HEK293 (cell line): ENCODE data around the gene CWC25.

Source experiments
- CTCF ChIA-PET: fragments of 350-600 bp; formaldehyde crosslinking; extraction: SDS; loops from one replicate; lab custom pipeline; 2021; ENCODE audit warnings: antibody characterized with exemption; lab: Yijun Ruan, JAX
- POLR2A ChIA-PET: fragments of 300-600 bp; formaldehyde crosslinking; extraction: SDS; loops from one replicate; lab custom pipeline; 2020; ENCODE audit warnings: antibody characterized with exemption, inconsistent platforms; lab: Yijun Ruan, JAX
- H3K27ac ChIP-seq: fragments of 200-500 bp; sonication (Bioruptor generic); 2 replicates; pipeline ENCODE4 v1.5.1; 2014; ENCODE audit warnings: low read depth, low read length, control low read depth, inconsistent platforms; ENCODE audit errors: extremely low read depth
- H3K36me3 ChIP-seq, 2 experiments: fragments of 200-500 bp in 1 of 2; sonication (Bioruptor generic) in 1 of 2; 1 replicate in 1 of 2; 2 replicates in 1 of 2; pipeline ENCODE4 v1.5.1; 2014 to 2017; ENCODE audit warnings: inconsistent platforms in 2 of 2, low read length in 2 of 2; ENCODE audit not compliant: control insufficient read depth in 2 of 2, insufficient read depth in 1 of 2
- H3K4me1 ChIP-seq: fragments of 200-500 bp; sonication (Bioruptor generic); 2 replicates; pipeline ENCODE4 v1.5.1; 2014; ENCODE audit warnings: mild to moderate bottlenecking, low read length, inconsistent platforms; ENCODE audit not compliant: control insufficient read depth, insufficient read depth
- H3K4me3 ChIP-seq: 2 replicates; pipeline ENCODE4 v1.5.1; 2011; ENCODE audit warnings: low read depth, mild to moderate bottlenecking, control low read depth, low read length, moderate library complexity
- H3K9me3 ChIP-seq: fragments of 200-500 bp; sonication (Bioruptor generic); 2 replicates; pipeline ENCODE4 v1.5.1; 2014; ENCODE audit warnings: low read depth, low read length, inconsistent platforms; ENCODE audit not compliant: control insufficient read depth, insufficient read depth
- FEZF1 ChIP-seq: fragments of 450-650 bp; formaldehyde crosslinking; IDR thresholded peaks from 2 replicates; pipeline ENCODE4 v1.5.1; 2016; ENCODE audit warnings: missing biosample characterization, missing genetic modification characterization
- HOXA7 ChIP-seq: sonication (generic); formaldehyde crosslinking; IDR thresholded peaks from 2 replicates; pipeline ENCODE4 v1.8.1; 2022; ENCODE audit warnings: missing genetic modification reagents, borderline replicate concordance
- KLF10 ChIP-seq: fragments of 450-650 bp; IDR thresholded peaks from 2 replicates; pipeline ENCODE4 v1.5.1; 2018; ENCODE audit warnings: missing biosample characterization, mild to moderate bottlenecking, missing genetic modification characterization
- KLF8 ChIP-seq: fragments of 450-650 bp; formaldehyde crosslinking; IDR thresholded peaks from 2 replicates; pipeline ENCODE4 v1.5.1; 2016; ENCODE audit warnings: missing biosample characterization, missing genetic modification characterization
- KLF9 ChIP-seq: fragments of 450-650 bp; formaldehyde crosslinking; IDR thresholded peaks from 2 replicates; pipeline ENCODE4 v1.5.1; 2016; ENCODE audit warnings: missing biosample characterization, missing genetic modification characterization, low read depth
- OSR2 ChIP-seq: fragments of 450-650 bp; formaldehyde crosslinking; IDR thresholded peaks from 2 replicates; pipeline ENCODE4 v1.5.1; 2016; ENCODE audit warnings: missing biosample characterization, missing genetic modification characterization
- PATZ1 ChIP-seq: fragments of 450-650 bp; formaldehyde crosslinking; IDR thresholded peaks from 2 replicates; pipeline ENCODE4 v1.5.1; 2016; ENCODE audit warnings: missing biosample characterization, missing genetic modification characterization
- PRDM1 ChIP-seq: fragments of 450-650 bp; formaldehyde crosslinking; IDR thresholded peaks from 2 replicates; pipeline ENCODE4; 2016; ENCODE audit warnings: missing biosample characterization, missing genetic modification characterization
- TCF7L2 ChIP-seq: IDR thresholded peaks from 2 replicates; pipeline ENCODE4 v1.6.1; 2011; ENCODE audit warnings: low read depth, mild to moderate bottlenecking, inconsistent platforms, low read length, moderate library complexity, borderline replicate concordance
- ZBTB11 ChIP-seq: fragments of 450-650 bp; formaldehyde crosslinking; conservative IDR thresholded peaks from 2 replicates; pipeline ENCODE4 v1.5.1; 2016; ENCODE audit warnings: low read depth, missing biosample characterization, missing genetic modification characterization
- ZBTB17 ChIP-seq: fragments of 450-650 bp; formaldehyde crosslinking; IDR thresholded peaks from 2 replicates; pipeline ENCODE4 v1.5.1; 2016; ENCODE audit warnings: missing biosample characterization, missing genetic modification characterization
- ZFP37 ChIP-seq: fragments of 450-650 bp; formaldehyde crosslinking; IDR thresholded peaks from 2 replicates; pipeline ENCODE4 v1.5.1; 2016; ENCODE audit warnings: missing biosample characterization, missing genetic modification characterization
- ZFP41 ChIP-seq: fragments of 450-650 bp; formaldehyde crosslinking; IDR thresholded peaks from 2 replicates; pipeline ENCODE4 v1.5.1; 2016; ENCODE audit warnings: missing biosample characterization, missing genetic modification characterization, borderline replicate concordance
- ZFP69B ChIP-seq: fragments of 450-650 bp; formaldehyde crosslinking; IDR thresholded peaks from 2 replicates; pipeline ENCODE4 v1.5.1; 2016; ENCODE audit warnings: missing biosample characterization, missing genetic modification characterization
- ZNF10 ChIP-seq: fragments of 450-650 bp; formaldehyde crosslinking; IDR thresholded peaks from 2 replicates; pipeline ENCODE4 v1.5.1; 2017; ENCODE audit warnings: missing biosample characterization, missing genetic modification characterization
- ZNF16 ChIP-seq: fragments of 450-650 bp; formaldehyde crosslinking; IDR thresholded peaks from 2 replicates; pipeline ENCODE4 v1.5.1; 2016; ENCODE audit warnings: low read depth, missing biosample characterization, missing genetic modification characterization
- ZNF184 ChIP-seq: fragments of 450-650 bp; IDR thresholded peaks from 2 replicates; pipeline ENCODE4 v1.5.1; 2018; ENCODE audit warnings: missing biosample characterization, mild to moderate bottlenecking, missing genetic modification characterization
- ZNF302 ChIP-seq: fragments of 450-650 bp; formaldehyde crosslinking; IDR thresholded peaks from 2 replicates; pipeline ENCODE4 v1.5.1; 2016; ENCODE audit warnings: missing biosample characterization, missing genetic modification characterization, low read depth
- ZNF394 ChIP-seq: fragments of 450-650 bp; formaldehyde crosslinking; IDR thresholded peaks from 2 replicates; pipeline ENCODE4 v1.5.1; 2016; ENCODE audit warnings: missing biosample characterization, missing genetic modification characterization, mild to moderate bottlenecking, moderate library complexity, borderline replicate concordance
- ZNF423 ChIP-seq: fragments of 450-650 bp; formaldehyde crosslinking; IDR thresholded peaks from 2 replicates; pipeline ENCODE4 v1.5.1; 2016; ENCODE audit warnings: missing biosample characterization, missing genetic modification characterization
- ZNF449 ChIP-seq: fragments of 450-650 bp; formaldehyde crosslinking; IDR thresholded peaks from 2 replicates; pipeline ENCODE4 v1.5.1; 2017; ENCODE audit warnings: missing biosample characterization, mild to moderate bottlenecking, missing genetic modification characterization, moderate library complexity
- ZNF48 ChIP-seq: fragments of 450-650 bp; formaldehyde crosslinking; IDR thresholded peaks from 2 replicates; pipeline ENCODE4 v1.5.1; 2016; ENCODE audit warnings: missing biosample characterization, missing genetic modification characterization
- ZNF529 ChIP-seq: fragments of 450-650 bp; formaldehyde crosslinking; IDR thresholded peaks from 2 replicates; pipeline ENCODE4 v1.5.1; 2017; ENCODE audit warnings: missing genetic modification characterization, missing biosample characterization; ENCODE audit not compliant: insufficient replicate concordance
- ZNF600 ChIP-seq: fragments of 450-650 bp; formaldehyde crosslinking; IDR thresholded peaks from 2 replicates; pipeline ENCODE4 v1.5.1; 2016; ENCODE audit warnings: missing biosample characterization, missing genetic modification characterization
- ZNF624 ChIP-seq: fragments of 450-650 bp; formaldehyde crosslinking; IDR thresholded peaks from 2 replicates; pipeline ENCODE4 v1.5.1; 2017; ENCODE audit warnings: missing biosample characterization, missing genetic modification characterization
- ZNF639 ChIP-seq: fragments of 450-650 bp; formaldehyde crosslinking; IDR thresholded peaks from 2 replicates; pipeline ENCODE4 v1.5.1; 2016; ENCODE audit warnings: missing biosample characterization, missing genetic modification characterization
- ZNF76 ChIP-seq: fragments of 450-650 bp; formaldehyde crosslinking; IDR thresholded peaks from 2 replicates; pipeline ENCODE4; 2016; ENCODE audit warnings: low read depth, missing biosample characterization, missing genetic modification characterization, borderline replicate concordance
- ZNF776 ChIP-seq: fragments of 450-650 bp; formaldehyde crosslinking; IDR thresholded peaks from 2 replicates; pipeline ENCODE4 v1.5.0; 2017; ENCODE audit warnings: missing biosample characterization, missing genetic modification characterization, borderline replicate concordance

CWC25 gene

GRCh38 chr17:38752308-38753070 is 72.6 kb downstream of the CWC25 start, which contains the start of gene PSMB3:
PSMB3 (plus strand) TSS chr17:38752741; CDS start chr17:38752827, 86 bp downstream.
- peak within 1 kb of the TSS; percentile 66 for H3K27ac ChIP-seq
- peaks cover 11% of the 10 kb centered on the region for H3K4me1 ChIP-seq
- ChIA-PET CTCF (interaction anchor here (0.6 to 1.4 kb wide), 10 partner anchors 9 to 446 kb away, joined by 3 to 7 read pairs (median 5); no protein-coding TSS in a partner anchor), POLR2A (interaction anchor here (0.7 to 2.8 kb wide), 16 partner anchors 9 to 448 kb away, joined by 3 to 20 read pairs (median 4); partner anchors contain the start of genes LASP1, MLLT6, RPL19 and RPL23)
- H3K9me3 ChIP-seq = no peaks in the 10 kb centered on the region
- peak within 1 kb of the TSS; percentile 78 for H3K4me3 ChIP-seq
- peaks cover 37 to 38% of the 10 kb centered on the region in 2 experiments for H3K36me3 ChIP-seq
- TF ChIP-seq ZNF16 (tag by site-specific recombination) (no peak), OSR2 (peak; percentile 9; the same call in 1 of the 2 replicates), ZBTB11 (tag by site-specific recombination) (peak; percentile 93), ZNF394 (tag by site-specific recombination) (peak; percentile 22; the same call in 1 of the 2 replicates), ZNF302 (tag by site-specific recombination) (no peak), ZFP41 (tag by site-specific recombination) (no peak), ZNF529 (tag by site-specific recombination) (no peak), FEZF1 (tag by site-specific recombination) (no peak), KLF10 (tag by site-specific recombination) (no peak), ZNF624 (tag by site-specific recombination) (no peak), PATZ1 (tag by site-specific recombination) (0 out of 2 replicates have a peak, but pooled peaks have one; percentile 5), HOXA7 (CRISPR knock-in tag) (no peak), ZNF10 (tag by site-specific recombination) (0 out of 2 replicates have a peak, but pooled peaks have one; percentile 38), KLF8 (tag by site-specific recombination) (no peak), PRDM1 (tag by site-specific recombination) (peak; percentile 83), KLF9 (peak; percentile 26; the same call in 1 of the 2 replicates), ZNF76 (tag by site-specific recombination) (peak; percentile 97), ZNF423 (tag by site-specific recombination) (no peak), TCF7L2 (no peak), ZNF639 (tag by site-specific recombination) (0 out of 2 replicates have a peak, but pooled peaks have one; percentile 80), ZNF600 (no peak; the same call in 1 of the 2 replicates), ZNF449 (tag by site-specific recombination) (no peak), ZBTB17 (tag by site-specific recombination) (peak; percentile 94), ZNF184 (tag by site-specific recombination) (no peak), ZNF48 (tag by site-specific recombination) (no peak), ZFP69B (tag by site-specific recombination) (no peak; the same call in 1 of the 2 replicates), ZNF776 (tag by site-specific recombination) (no peak), ZFP37 (tag by site-specific recombination) (no peak)
